C4-2B (cell line): ENCODE measurements around the gene OPCML.

ENCODE experiments used
- CTCF ChIP-seq: fragments of 450-650 bp; conservative IDR thresholded peaks from 2 replicates; pipeline ENCODE4 v1.5.1; 2017; ENCODE audit warnings: mild to moderate bottlenecking
- ZFX ChIP-seq: fragments of 450-650 bp; IDR thresholded peaks from 2 replicates; pipeline ENCODE4 v1.6.1; 2017

GRCh38 chr11:132549001-132549400 is 983.3 kb downstream of the OPCML start:
- TF ChIP-seq CTCF: no peak
- TF ChIP-seq ZFX: no peak
